Epithelial cell of proximal tubule (primary cell): ENCODE data around the gene APEX2. TPM values are rescaled to one million over a fixed set of nuclear protein-coding genes. Genes with fewer than 3 reads are reported as not detected.
"Not testable (repeated sequence)": the region's sequence is repeated elsewhere in the genome, so short reads cannot be mapped to it uniquely, and the experiment has no call there.

Experiments
- DNase-seq: peaks from one replicate; pipeline ENCODE4 v3.0.0-alpha.2; 2011; ENCODE audit warnings: low read depth
- H3K4me3 ChIP-seq: 2 replicates; pipeline ENCODE4 v1.5.1; 2011; ENCODE audit warnings: low read depth, mild to moderate bottlenecking, low read length
- CTCF ChIP-seq: conservative IDR thresholded peaks from 2 replicates; pipeline ENCODE4 v1.5.1; 2012; ENCODE audit warnings: low read depth, mild to moderate bottlenecking, low read length
- total RNA-seq: library from RNA; depleted of rRNA; stranded (reverse); fragments of >200 nt; gene quantifications from 2 replicates; pipeline ENCODE4 v1.2.3, GENCODE V29; 2015

APEX2 gene
- total RNA-seq, 1 donor from 2014 or later, result 17.0 TPM

DNA sequence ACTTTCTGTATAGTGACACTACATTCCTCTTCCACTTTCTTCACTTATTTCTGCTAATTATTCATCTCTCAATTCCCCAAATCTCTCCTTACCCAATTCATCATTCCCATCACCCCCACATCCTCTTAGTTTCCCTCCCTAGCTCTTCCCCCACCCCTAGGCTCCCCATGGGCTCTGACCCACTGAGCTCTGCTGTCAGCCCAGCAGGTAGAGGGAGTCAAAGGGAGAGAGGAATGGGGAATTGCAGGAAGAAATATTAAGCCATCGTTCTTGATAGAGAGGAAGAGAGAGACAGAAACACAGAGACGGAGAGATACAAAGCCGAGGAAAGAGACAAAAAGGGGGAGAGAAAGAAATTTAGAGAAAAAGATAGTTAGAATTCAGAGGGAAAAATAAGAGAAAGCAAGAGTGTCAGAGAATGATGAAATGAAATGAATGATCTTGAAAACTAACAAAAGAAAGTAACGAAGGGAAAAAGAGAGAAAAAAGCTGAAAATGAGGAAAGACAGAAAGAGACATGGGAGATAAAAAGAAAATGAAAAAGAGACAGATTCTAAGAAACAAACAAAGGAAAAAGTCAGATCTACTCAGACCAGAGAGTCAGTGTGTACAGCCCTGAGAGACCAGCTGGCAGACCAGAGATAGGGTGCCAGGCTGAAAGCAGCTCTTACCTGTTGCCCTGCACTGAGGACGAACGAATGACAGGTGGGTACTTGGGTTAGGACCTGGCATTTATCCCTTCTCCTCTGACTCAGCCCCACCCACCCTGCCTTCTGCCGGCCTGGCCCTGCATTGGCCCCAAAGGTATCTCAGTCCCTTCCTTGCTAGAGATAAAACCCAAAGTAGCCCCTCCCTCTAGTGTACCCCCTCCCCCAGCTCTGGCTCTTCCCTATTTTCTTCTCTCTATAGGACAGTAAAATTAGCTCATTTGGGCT, 30.4 kb downstream of the APEX2 start, which contains the start of gene ALAS2:
TSS of gene ALAS2 (minus strand) at position 707 of the 935 bp plus-strand sequence. CDS start 4,977 bp downstream, outside the sequence.
- no peak for TF ChIP-seq CTCF
- DNase-seq, result no peak

DNA sequence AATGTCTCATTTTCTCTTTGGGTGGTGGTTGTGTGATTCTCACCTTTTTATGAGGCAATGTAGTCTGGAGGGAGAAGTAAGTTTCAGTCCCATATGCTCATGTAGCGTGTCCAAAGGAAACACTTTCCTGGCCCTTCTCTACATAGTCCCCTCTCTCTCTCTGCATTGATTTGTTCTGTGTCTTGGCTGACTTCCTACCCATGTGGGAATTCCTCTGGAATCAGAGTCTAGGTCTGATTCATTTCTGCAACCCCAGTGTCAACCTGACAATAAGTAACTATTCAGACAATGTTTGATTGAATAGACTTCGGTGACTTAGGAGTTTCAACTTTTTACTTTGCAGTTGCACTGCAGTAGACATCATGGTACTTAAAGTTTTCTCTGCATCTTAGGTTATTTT, 33.3 kb downstream of the APEX2 start:
- DNase-seq, result peak; percentile 56
- no peak overlapping the region for H3K4me3 ChIP-seq
- no peak for TF ChIP-seq CTCF

More for the DNA sequence above, 30.4 kb downstream of the APEX2 start, which contains the start of gene ALAS2:
- H3K4me3 ChIP-seq, result no peak within 1 kb of the TSS

DNA sequence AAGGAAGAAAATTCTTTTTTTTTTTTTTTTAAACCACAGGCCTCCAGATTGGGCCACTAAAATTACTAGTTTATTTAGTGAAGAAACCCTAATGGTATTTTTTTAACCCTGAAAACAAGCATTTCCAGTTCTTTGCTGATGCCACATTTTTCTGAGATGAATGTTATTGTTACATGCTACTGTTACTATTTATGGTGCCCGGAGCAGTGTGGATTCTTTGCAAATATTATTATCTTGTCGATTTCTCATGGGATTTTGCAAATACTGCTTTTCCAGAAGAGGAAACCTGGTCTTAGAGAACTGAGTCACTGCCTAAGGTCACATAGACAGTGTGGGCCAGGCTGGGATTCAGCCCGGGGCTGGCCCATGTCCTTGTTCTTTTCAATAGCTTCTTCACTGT, 39.3 kb downstream of the APEX2 start:
- TF ChIP-seq CTCF, result no peak
- no peak overlapping the region for H3K4me3 ChIP-seq
- no peak for DNase-seq

GRCh38 chrX:55041514-55041913, 41.4 kb downstream of the APEX2 start:
- no peak for TF ChIP-seq CTCF
- DNase-seq, result no peak
- H3K4me3 ChIP-seq, result no peak overlapping the region

GRCh38 chrX:55050599-55050998, 50.4 kb downstream of the APEX2 start:
- not testable (repeated sequence) for H3K4me3 ChIP-seq, DNase-seq

- no peak for DNase-seq
- H3K4me3 ChIP-seq, result no peak overlapping the region
- no peak for TF ChIP-seq CTCF
Measured at GRCh38 chrX:55056820-55057674, 56.9 kb downstream of the APEX2 start.

DNA sequence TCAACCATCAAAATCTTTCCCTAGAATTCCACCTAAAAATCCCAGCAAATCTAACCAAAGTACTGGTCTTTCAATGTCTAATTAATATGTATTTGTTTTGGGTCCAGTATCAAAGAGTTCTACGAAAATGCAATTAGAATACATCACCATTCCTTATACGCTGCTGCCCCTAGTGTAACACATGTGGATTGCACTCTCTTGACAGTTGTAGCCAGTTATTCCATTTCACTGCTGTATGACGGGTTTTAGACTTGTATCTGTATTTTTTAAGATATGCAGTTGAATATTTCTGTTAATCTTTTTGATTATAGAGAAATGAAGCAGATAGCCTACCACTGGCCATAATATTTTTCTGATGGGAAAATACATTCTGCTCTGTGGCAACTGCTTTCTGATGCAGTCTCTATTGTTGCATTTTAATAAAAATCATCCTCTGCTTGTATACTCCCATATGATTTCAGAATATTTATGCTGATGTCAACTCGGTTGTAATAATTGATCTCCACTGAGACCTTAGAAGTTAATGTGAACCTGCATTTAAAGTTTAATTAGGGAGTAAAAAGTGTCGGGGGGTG, 57.6 kb downstream of the APEX2 start:
- no peak for DNase-seq
- peak; percentile 73 for TF ChIP-seq CTCF
- no peak overlapping the region for H3K4me3 ChIP-seq
